Fibroblast of lung (primary cell): ENCODE data around the gene TMED7.

Experiments used
- CTCF ChIP-seq, 2 donors: IDR thresholded peaks in 1 of 2; conservative IDR thresholded peaks in 1 of 2; 1 replicate in 1 of 2; 2 replicates in 1 of 2; pipeline ENCODE4 v1.5.1; 2011 to 2012; ENCODE audit warnings: low read length in 2 of 2, control low read depth in 1 of 2, inconsistent platforms in 1 of 2, low read depth in 1 of 2, mild to moderate bottlenecking in 1 of 2
- EZH2 ChIP-seq: IDR thresholded peaks from 2 replicates; pipeline ENCODE4 v1.5.1; 2012; ENCODE audit warnings: low read length, control low read depth, mild to moderate bottlenecking; ENCODE audit errors: missing control alignments

GRCh38 chr5:115573133-115573532 lies 52.7 kb downstream of the TMED7 start:
- TF ChIP-seq EZH2, result no peak
- TF ChIP-seq CTCF (conservative IDR thresholded peaks at IDR 0.05 in 1 of 2, IDR thresholded peaks at IDR 0.05 in 1 of 2; ENCODE audit: low read depth in 1 of 2, low read length in 2 of 2), result no peak
